ENCODE measurements around the gene BLTP1. TPM values are rescaled to one million over a fixed set of nuclear protein-coding genes. Genes with fewer than 3 reads are reported as not detected.
A peak's percentile ranks its signal among the peaks of the same experiment; 100 is the strongest.

BLTP1 gene
- total RNA-seq, 1 donor from 2014 or later, result 41.6 TPM

GRCh38 chr4:122146652-122147051 is 5.5 kb upstream of the BLTP1 start:
- DNase-seq (ENCODE audit: extremely low spot score, unreplicated experiment), result no peak
- Mint-ChIP-seq H3K27ac (ENCODE audit: unreplicated experiment) (no peak overlapping the region), H3K4me3 (ENCODE audit: unreplicated experiment) (no peak overlapping the region), H3K4me1 (ENCODE audit: unreplicated experiment) (peaks cover 5% of the 10 kb centered on the region), H3K36me3 (ENCODE audit: unreplicated experiment) (no peaks in the 10 kb centered on the region), H3K27me3 (ENCODE audit: unreplicated experiment) (peaks cover 39% of the 10 kb centered on the region), H3K9me3 (ENCODE audit: unreplicated experiment) (no peaks in the 10 kb centered on the region)
- TF ChIP-seq CTCF (IDR thresholded peaks at IDR 0.05), result no peak

GRCh38 chr4:122150931-122151330 is 1.2 kb upstream of the BLTP1 start:
- H3K4me1 Mint-ChIP-seq (ENCODE audit: unreplicated experiment), result peaks cover 20% of the 10 kb centered on the region
- no peak for TF ChIP-seq CTCF (IDR thresholded peaks at IDR 0.05)
- no peak overlapping the region for H3K27ac Mint-ChIP-seq (ENCODE audit: unreplicated experiment)
- peaks cover 6% of the 10 kb centered on the region for H3K27me3 Mint-ChIP-seq (ENCODE audit: unreplicated experiment)
- no peak overlapping the region for H3K4me3 Mint-ChIP-seq (ENCODE audit: unreplicated experiment)
- DNase-seq (ENCODE audit: extremely low spot score, unreplicated experiment), result no peak
- peaks cover 5% of the 10 kb centered on the region for H3K36me3 Mint-ChIP-seq (ENCODE audit: unreplicated experiment)
- no peaks in the 10 kb centered on the region for H3K9me3 Mint-ChIP-seq (ENCODE audit: unreplicated experiment)

GRCh38 chr4:122152711-122153226 is 638 bp downstream of the BLTP1 start:
- Mint-ChIP-seq H3K4me3 (ENCODE audit: unreplicated experiment) (peak overlapping the region; percentile 98), H3K27me3 (ENCODE audit: unreplicated experiment) (no peaks in the 10 kb centered on the region), H3K36me3 (ENCODE audit: unreplicated experiment) (peaks cover 18% of the 10 kb centered on the region), H3K9me3 (ENCODE audit: unreplicated experiment) (no peaks in the 10 kb centered on the region), H3K4me1 (ENCODE audit: unreplicated experiment) (peaks cover 20% of the 10 kb centered on the region), H3K27ac (ENCODE audit: unreplicated experiment) (peak overlapping the region; percentile 51)
- peak; percentile 86 for DNase-seq (ENCODE audit: extremely low spot score, unreplicated experiment)
- no peak for TF ChIP-seq CTCF (IDR thresholded peaks at IDR 0.05)

GRCh38 chr4:122156819-122157218 is 4.7 kb downstream of the BLTP1 start:
- Mint-ChIP-seq H3K27ac (ENCODE audit: unreplicated experiment) (no peak overlapping the region), H3K36me3 (ENCODE audit: unreplicated experiment) (peaks cover 27% of the 10 kb centered on the region), H3K4me1 (ENCODE audit: unreplicated experiment) (peaks cover 25% of the 10 kb centered on the region), H3K4me3 (ENCODE audit: unreplicated experiment) (no peak overlapping the region), H3K9me3 (ENCODE audit: unreplicated experiment) (no peaks in the 10 kb centered on the region), H3K27me3 (ENCODE audit: unreplicated experiment) (no peaks in the 10 kb centered on the region)
- no peak for DNase-seq (ENCODE audit: extremely low spot score, unreplicated experiment)
- no peak for TF ChIP-seq CTCF (IDR thresholded peaks at IDR 0.05)

- TF ChIP-seq CTCF (IDR thresholded peaks at IDR 0.05), result no peak
- Mint-ChIP-seq H3K27ac (ENCODE audit: unreplicated experiment) (no peak overlapping the region), H3K4me1 (ENCODE audit: unreplicated experiment) (peaks cover 24% of the 10 kb centered on the region), H3K27me3 (ENCODE audit: unreplicated experiment) (no peaks in the 10 kb centered on the region), H3K36me3 (ENCODE audit: unreplicated experiment) (peaks cover 18% of the 10 kb centered on the region), H3K4me3 (ENCODE audit: unreplicated experiment) (no peak overlapping the region), H3K9me3 (ENCODE audit: unreplicated experiment) (no peaks in the 10 kb centered on the region)
- DNase-seq (ENCODE audit: extremely low spot score, unreplicated experiment), result no peak
Measured at GRCh38 chr4:122163301-122163700, 11.2 kb downstream of the BLTP1 start.
